Stomach (tissue), 9 donors: ENCODE data around the gene BBLN. TPM values are rescaled to one million over a fixed set of nuclear protein-coding genes. Genes with fewer than 3 reads are reported as not detected.

Experiments
- DNase-seq, 2 donors: peaks; one replicate each; pipeline versions ENCODE4 v3.0.0 to v3.0.0-alpha.2; 2013 to 2019
- H3K27ac ChIP-seq, 5 donors: fragments of 200-600 bp in 4 of 5; sonication (generic) in 4 of 5; one replicate each; pipeline ENCODE4 v1.5.1; 2013 to 2019; ENCODE audit warnings: mild to moderate bottlenecking in 1 of 5, moderate library complexity in 1 of 5
- H3K27me3 ChIP-seq, 3 donors: fragments of 200-600 bp; sonication (generic); one replicate each; pipeline ENCODE4 v1.5.1; 2017 to 2019; ENCODE audit warnings: mixed run types in 1 of 3
- H3K36me3 ChIP-seq, 4 donors: fragments of 200-600 bp; sonication (generic); 1 replicate in 3 of 4; 2 replicates in 1 of 4; pipeline ENCODE4 v1.5.1; 2016 to 2019
- H3K4me1 ChIP-seq, 4 donors: fragments of 200-600 bp; sonication (generic); one replicate each; pipeline ENCODE4 v1.5.1; 2016 to 2019
- H3K4me3 ChIP-seq, 4 donors: fragments of 200-600 bp; sonication (generic) in 3 of 4; one replicate each; pipeline ENCODE4 v1.5.1; 2016 to 2019; ENCODE audit warnings: mild to moderate bottlenecking in 1 of 4
- H3K9me3 ChIP-seq, 4 donors: fragments of 200-600 bp; sonication (generic); one replicate each; pipeline ENCODE4 v1.5.1; 2016 to 2019
- CTCF ChIP-seq, 7 experiments: fragments of 450-650 bp in 4 of 7; fragments of 200-600 bp in 3 of 7; sonication (generic) in 3 of 7; IDR thresholded peaks; one replicate each; pipeline ENCODE4 v1.5.1; 2016 to 2019; ENCODE audit warnings: antibody characterized with exemption in 7 of 7, control low read depth in 2 of 7, mild to moderate bottlenecking in 1 of 7
- EP300 ChIP-seq: sonication (generic); formaldehyde crosslinking; IDR thresholded peaks from one replicate; pipeline ENCODE4 v1.6.1; 2017; ENCODE audit warnings: antibody characterized with exemption
- POLR2A ChIP-seq, 4 donors: fragments of 450-650 bp; IDR thresholded peaks; one replicate each; pipeline ENCODE4 v1.6.1; 2016; ENCODE audit warnings: antibody characterized with exemption in 4 of 4, control low read depth in 2 of 4, mild to moderate bottlenecking in 1 of 4, moderate library complexity in 1 of 4
- POLR2AphosphoS5 ChIP-seq, 3 donors: sonication (generic); formaldehyde crosslinking; IDR thresholded peaks; one replicate each; pipeline ENCODE4 v1.6.1; 2016; ENCODE audit warnings: antibody characterized with exemption in 3 of 3
- WGBS, 5 donors: extraction: QIAGEN DNeasy Blood & Tissue Kit in 3 of 5; methylation state at CpG; one replicate each; pipeline versions ENCODE4 v1.1.5 to v1.1.7; 2013 to 2018; 5-methylcytosine and 5-hydroxymethylcytosine counted together
- intact Hi-C: fragments of 100-400 bp; cut with DNase I; formaldehyde crosslinking; loops from one replicate; pipeline ENCODE4 v1.15.1; 2023; ENCODE audit warnings: low total_unique reads
- polyA plus RNA-seq, 3 donors: library from polyadenylated mRNA; stranded (reverse); fragments of 200-250 nt; gene quantifications; one replicate each; pipeline ENCODE4 v1.2.3, GENCODE V29; 2013
- total RNA-seq, 5 donors: library from RNA; depleted of rRNA; stranded (reverse); fragments of >200 nt; gene quantifications; one replicate each; pipeline versions ENCODE4 v1.1.0 to v1.2.3, GENCODE V29; 2014 to 2016
- donor health status: healthy with polysubstance abuse.
- donor health status: Bipolar disorder and iron deficiency.
- donor health status: healthy.

Gene BBLN
- total and polyA plus RNA-seq, 8 donors: 17.8 to 193 (median 147) TPM; not detected in 1

GRCh38 chr9:128114326-128115186 is 45.5 kb upstream of the BBLN start:
- Histone ChIP-seq H3K36me3 (peaks cover 0 to 28% (median 15%) of the 10 kb centered on the region in 4 donors), H3K27me3 (no peaks in the 10 kb centered on the region), H3K4me1 (peaks cover 13 to 51% (median 43%) of the 10 kb centered on the region in 4 donors), H3K9me3 (no peaks in the 10 kb centered on the region), H3K4me3 (peak overlapping the region; percentile 17 to 43 (median 32)), H3K27ac (peak overlapping the region; percentile 88 to 97 (median 93))
- TF ChIP-seq CTCF (IDR thresholded peaks at IDR 0.05) (no peak), EP300 (no peak), POLR2AphosphoS5 (IDR thresholded peaks at IDR 0.05) (no peak), POLR2A (IDR thresholded peaks at IDR 0.05) (no peak)
- peak in 1 of 2 donors; percentile 26 for DNase-seq
- intact Hi-C loops: no loop called here
- WGBS, 5 donors: 36 to 76% (median 55%) methylated on average over 24 to 29 of the region's 29 CpGs

DNA sequence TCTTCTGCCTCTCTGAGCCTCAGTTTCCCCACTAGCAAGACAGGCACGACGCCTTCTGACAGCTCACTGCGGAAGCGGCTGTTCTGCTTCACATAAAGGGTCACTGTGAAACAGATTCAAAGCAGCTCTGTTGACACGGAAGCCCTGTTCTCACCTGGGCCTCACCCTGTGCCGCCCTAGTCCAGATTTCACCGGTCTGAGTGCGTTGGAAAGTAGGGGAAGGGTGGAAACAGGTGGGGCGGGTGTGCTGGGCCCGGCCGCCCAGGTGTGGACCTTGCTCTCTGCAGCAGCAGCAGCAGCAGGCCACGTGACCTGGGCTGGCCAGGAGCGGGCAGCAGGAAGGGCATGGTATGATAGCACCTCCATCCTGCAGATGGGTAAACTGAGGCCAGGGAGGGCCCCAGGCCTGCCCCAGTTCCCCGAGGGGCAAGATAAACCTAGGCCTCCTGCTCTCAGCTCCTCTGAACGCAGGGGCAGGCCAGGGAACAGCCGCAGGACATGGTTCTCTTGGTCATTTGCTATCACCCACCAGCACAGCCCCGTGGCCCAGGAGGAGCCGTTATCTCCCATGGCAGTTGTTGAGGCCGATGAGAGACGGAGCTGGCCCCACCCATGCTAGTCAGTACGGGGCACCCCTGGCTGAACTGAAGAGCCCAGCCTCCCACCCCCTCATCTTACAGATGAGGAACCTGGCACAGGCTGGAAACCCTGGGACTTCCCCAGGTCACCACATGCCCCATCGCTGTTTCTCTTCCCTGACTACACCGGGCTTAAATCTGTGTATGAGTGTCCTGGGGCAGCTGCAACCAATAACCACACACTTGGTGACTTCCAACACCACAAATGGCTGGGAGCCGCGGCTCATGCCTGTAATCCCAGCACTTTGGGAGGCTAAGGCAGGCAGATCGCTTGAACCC is 44.6 kb upstream of the BBLN start:
- peaks cover 13 to 50% (median 41%) of the 10 kb centered on the region in 4 donors for H3K4me1 ChIP-seq
- H3K9me3 ChIP-seq: no peaks in the 10 kb centered on the region
- no peak for TF ChIP-seq CTCF (IDR thresholded peaks at IDR 0.05)
- TF ChIP-seq EP300: no peak
- peak; percentile 29 to 98 (median 95) for TF ChIP-seq POLR2AphosphoS5 (IDR thresholded peaks at IDR 0.05)
- peak in 2 of 4 donors; percentile 60 to 78 for TF ChIP-seq POLR2A (IDR thresholded peaks at IDR 0.05)
- WGBS, 5 donors: 40 to 62% (median 44%) methylated on average over 21 to 26 of the region's 26 CpGs
- intact Hi-C loops: no loop called here
- H3K4me3 ChIP-seq: peak overlapping the region in 3 of 4 donors; percentile 28 to 43 (median 36)
- H3K36me3 ChIP-seq: peaks cover 0 to 30% (median 20%) of the 10 kb centered on the region in 4 donors
- peak; percentile 94 to 97 for DNase-seq
- H3K27ac ChIP-seq: peak overlapping the region; percentile 88 to 97 (median 93)
- no peaks in the 10 kb centered on the region for H3K27me3 ChIP-seq

DNA sequence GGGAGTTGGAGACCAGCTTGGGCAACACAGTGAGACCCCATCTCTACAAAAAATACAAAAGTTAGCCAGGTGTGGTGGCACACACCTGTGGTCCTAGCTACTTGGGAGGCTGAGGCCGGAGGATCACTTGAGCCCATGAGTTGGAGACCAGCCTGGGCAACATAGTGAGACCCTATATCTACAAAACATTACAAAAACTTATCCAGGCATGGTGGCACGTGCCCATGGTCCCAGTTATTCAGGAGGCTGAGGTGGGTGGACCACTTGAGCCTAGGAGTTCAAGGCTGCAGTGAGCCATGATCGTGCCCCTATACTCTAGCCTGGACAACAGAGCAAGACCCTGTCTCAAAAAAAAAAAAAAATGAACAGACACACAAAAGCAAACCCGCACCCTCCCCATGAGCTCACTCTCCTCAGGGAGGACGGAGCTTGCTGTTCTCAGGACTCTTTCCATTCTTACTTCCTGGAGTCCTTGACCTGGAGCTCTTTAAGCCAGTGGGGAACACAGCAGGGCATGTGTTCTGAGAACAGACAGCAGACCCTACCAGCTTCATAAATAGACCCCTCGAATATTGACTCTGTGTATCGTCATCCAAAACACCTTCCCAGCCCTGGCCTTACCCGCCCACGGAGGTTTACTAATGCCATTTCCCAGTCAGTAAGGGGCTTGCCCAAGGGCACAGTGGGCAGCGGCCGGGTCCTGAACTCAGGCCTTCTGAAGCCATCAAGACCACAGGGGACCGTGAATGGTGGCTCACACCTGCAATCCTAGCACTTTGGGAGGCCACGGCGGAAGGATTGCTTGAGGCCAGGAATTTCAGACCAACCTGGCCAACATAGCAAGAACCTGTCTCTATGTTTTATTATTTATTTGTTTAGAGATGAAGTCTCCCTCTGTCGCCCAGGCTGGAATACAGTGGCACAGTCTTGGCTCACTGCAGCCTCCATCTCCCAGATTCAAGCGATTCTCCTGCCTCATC is 43.7 kb upstream of the BBLN start:
- no peak for TF ChIP-seq CTCF (IDR thresholded peaks at IDR 0.05)
- no peak for TF ChIP-seq POLR2A (IDR thresholded peaks at IDR 0.05)
- no peak for TF ChIP-seq EP300
- peak in 2 of 3 donors; percentile 17 to 64 for TF ChIP-seq POLR2AphosphoS5 (IDR thresholded peaks at IDR 0.05)
- intact Hi-C loops: no loop called here

More for the DNA sequence above, 43.7 kb upstream of the BBLN start:
- no peaks in the 10 kb centered on the region for H3K9me3 ChIP-seq
- 69 to 84% (median 76%) methylated on average over 16 of the region's 16 CpGs for WGBS, 5 donors
- H3K36me3 ChIP-seq: peaks cover 7 to 39% (median 29%) of the 10 kb centered on the region in 4 donors
- peak in 1 of 2 donors; percentile 44 for DNase-seq
- H3K27ac ChIP-seq: peak overlapping the region; percentile 88 to 97 (median 93)
- no peak overlapping the region for H3K4me3 ChIP-seq
- H3K27me3 ChIP-seq: no peaks in the 10 kb centered on the region
- H3K4me1 ChIP-seq: peaks cover 13 to 42% (median 37%) of the 10 kb centered on the region in 4 donors
